WERI-Rb-1 (cell line): ENCODE data around the gene GSTP1.

Experiments
- DNase-seq: peaks from one replicate; pipeline ENCODE4 v3.0.0-alpha.2; 2020
- H3K27ac ChIP-seq: fragments of 250-450 bp; sonication (Bioruptor Pico); 2 replicates; pipeline ENCODE4 v1.5.1; 2020; ENCODE audit warnings: mild to moderate bottlenecking, moderate library complexity
- H3K27me3 ChIP-seq: fragments of 250-450 bp; sonication (Bioruptor Pico); 2 replicates; pipeline ENCODE4 v1.5.1; 2021; ENCODE audit warnings: mild to moderate bottlenecking, low read depth, moderate library complexity; ENCODE audit not compliant: insufficient read depth, severe bottlenecking
- H3K36me3 ChIP-seq: fragments of 250-450 bp; sonication (Bioruptor Pico); 2 replicates; pipeline ENCODE4 v1.5.1; 2020; ENCODE audit warnings: mild to moderate bottlenecking, moderate library complexity
- H3K4me3 ChIP-seq: 2 replicates; pipeline ENCODE4 v1.5.1; 2011; ENCODE audit warnings: low read depth, mild to moderate bottlenecking, control low read depth, low read length
- H3K9me3 ChIP-seq: fragments of 250-450 bp; sonication (Bioruptor Pico); 2 replicates; pipeline ENCODE4 v1.5.1; 2021; ENCODE audit warnings: mild to moderate bottlenecking, moderate library complexity; ENCODE audit not compliant: severe bottlenecking
- CTCF ChIP-seq: IDR thresholded peaks from 2 replicates; pipeline ENCODE4 v1.5.1; 2011; ENCODE audit warnings: low read depth, mild to moderate bottlenecking, control low read depth, inconsistent platforms, low read length

Gene GSTP1

GRCh38 chr11:67630943-67631331 is 47.3 kb downstream of the GSTP1 start:
- Histone ChIP-seq H3K27me3 (no peaks in the 10 kb centered on the region), H3K4me3 (peak overlapping the region; percentile 68), H3K9me3 (no peaks in the 10 kb centered on the region), H3K27ac (peak overlapping the region; percentile 64), H3K36me3 (no peaks in the 10 kb centered on the region)
- DNase-seq: no peak
- TF ChIP-seq CTCF: no peak

DNA sequence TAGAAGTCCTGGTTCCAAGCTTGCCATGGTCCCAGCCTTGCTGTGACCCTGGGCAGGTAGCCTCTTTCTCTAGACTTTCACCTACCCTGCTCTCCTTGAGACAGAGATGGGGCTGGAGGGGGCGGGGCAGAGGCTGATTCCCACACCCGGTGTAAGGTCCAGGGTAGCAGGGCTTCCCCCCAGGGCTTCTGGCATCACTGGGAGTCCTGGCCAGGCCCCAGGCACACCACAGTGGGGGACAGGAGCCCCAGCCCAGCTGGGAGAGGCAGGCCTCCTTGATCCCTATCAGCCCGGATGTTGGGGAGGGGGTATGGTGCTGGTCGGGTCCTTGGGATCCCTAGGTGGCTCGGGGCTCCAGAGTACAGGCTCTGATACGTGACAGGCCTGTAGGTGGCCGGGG is 47.8 kb downstream of the GSTP1 start:
- Histone ChIP-seq H3K4me3 (no peak overlapping the region), H3K27me3 (no peaks in the 10 kb centered on the region), H3K9me3 (no peaks in the 10 kb centered on the region), H3K27ac (no peak overlapping the region), H3K36me3 (no peaks in the 10 kb centered on the region)
- DNase-seq: no peak
- no peak for TF ChIP-seq CTCF

DNA sequence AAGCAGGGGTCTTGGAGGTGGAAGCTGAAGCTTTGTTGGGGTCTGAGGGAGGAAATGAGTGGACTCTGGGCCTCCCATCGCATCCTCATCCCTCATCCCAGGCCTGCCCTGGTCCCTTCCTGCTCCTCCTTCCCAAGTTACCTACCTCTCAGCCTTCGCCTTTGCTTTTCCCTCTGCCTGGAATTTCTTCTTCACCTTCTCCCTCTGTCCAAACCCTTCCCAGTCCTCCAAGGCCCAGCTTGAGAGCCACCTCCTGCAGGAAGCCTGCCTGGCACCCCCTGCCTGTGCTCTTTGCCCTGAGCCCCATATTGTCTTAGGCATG is 48.2 kb downstream of the GSTP1 start:
- Histone ChIP-seq H3K27ac (no peak overlapping the region), H3K27me3 (no peaks in the 10 kb centered on the region), H3K36me3 (no peaks in the 10 kb centered on the region), H3K9me3 (no peaks in the 10 kb centered on the region), H3K4me3 (no peak overlapping the region)
- no peak for TF ChIP-seq CTCF
- DNase-seq: no peak

- Histone ChIP-seq H3K36me3 (no peaks in the 10 kb centered on the region), H3K9me3 (no peaks in the 10 kb centered on the region), H3K4me3 (no peak overlapping the region), H3K27ac (no peak overlapping the region), H3K27me3 (no peaks in the 10 kb centered on the region)
- no peak for TF ChIP-seq CTCF
- DNase-seq: no peak
These were observed 48.8 kb downstream of the GSTP1 start for GRCh38 chr11:67632175-67632981.

DNA sequence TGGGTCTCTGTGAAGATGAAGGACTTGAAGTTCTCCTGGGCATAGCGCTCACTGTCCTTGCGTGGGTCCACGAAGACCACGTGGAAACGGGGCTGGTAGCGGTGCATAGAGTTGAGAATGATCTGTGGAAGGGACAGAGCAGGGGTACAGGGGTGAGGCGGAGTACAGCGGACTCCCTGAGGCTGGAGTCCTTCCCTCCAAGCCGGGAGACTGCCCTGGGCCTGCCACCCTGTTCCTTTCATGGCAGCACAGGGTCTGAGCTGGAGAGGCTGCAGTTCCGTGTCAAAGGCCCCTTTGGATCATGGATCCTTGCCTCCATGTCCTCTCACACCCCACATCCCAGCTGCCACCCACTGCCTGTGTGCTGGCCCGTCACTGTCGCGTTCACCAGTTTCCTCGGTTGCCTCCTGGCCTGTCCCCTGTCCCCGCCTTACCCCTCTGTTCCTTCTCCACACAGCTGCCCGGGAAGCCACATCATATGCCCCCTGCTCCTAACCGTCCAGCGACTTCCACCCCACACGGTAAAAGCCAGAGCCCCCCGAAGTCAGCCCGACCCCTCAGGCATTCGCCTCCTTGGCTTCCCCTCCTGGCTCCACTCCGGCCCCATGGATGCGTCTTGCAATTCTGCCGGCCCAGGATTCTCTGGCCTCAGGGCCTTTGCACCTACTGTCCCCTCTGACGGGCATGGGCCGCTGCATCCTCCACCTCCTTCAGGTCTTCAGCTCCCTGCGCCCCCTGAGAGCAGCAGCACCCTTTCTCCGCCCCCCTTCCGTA is 49.6 kb downstream of the GSTP1 start:
- Histone ChIP-seq H3K27me3 (no peaks in the 10 kb centered on the region), H3K9me3 (no peaks in the 10 kb centered on the region), H3K27ac (no peak overlapping the region), H3K36me3 (no peaks in the 10 kb centered on the region), H3K4me3 (no peak overlapping the region)
- no peak for DNase-seq
- no peak for TF ChIP-seq CTCF
